Stomach smooth muscle (tissue), 2 donors: Measurements from ENCODE around the gene USO1.
"Not testable (repeated sequence)": the region's sequence is repeated elsewhere in the genome, so short reads cannot be mapped to it uniquely, and the experiment has no call there.

Experiments
- H3K27ac ChIP-seq: one replicate; pipeline ENCODE4 v1.7.0; 2013; ENCODE audit warnings: mild to moderate bottlenecking, low read length, inconsistent platforms
- H3K27me3 ChIP-seq, 2 donors: one replicate each; pipeline ENCODE4 v1.7.0; 2013; ENCODE audit warnings: low read length in 2 of 2; ENCODE audit not compliant: insufficient read depth in 2 of 2, control insufficient read depth in 1 of 2
- H3K36me3 ChIP-seq, 2 donors: one replicate each; pipeline ENCODE4 v1.7.0; 2013; ENCODE audit warnings: low read length in 2 of 2; ENCODE audit not compliant: control insufficient read depth in 2 of 2, insufficient read depth in 2 of 2
- H3K4me1 ChIP-seq: one replicate; pipeline ENCODE4 v1.7.0; 2013; ENCODE audit warnings: low read length; ENCODE audit not compliant: control insufficient read depth, insufficient read depth
- H3K4me3 ChIP-seq, 2 donors: one replicate each; pipeline ENCODE4 v1.7.0; 2013; ENCODE audit warnings: low read length in 2 of 2
- H3K9ac ChIP-seq, 2 donors: one replicate each; pipeline ENCODE4 v1.7.0; 2013; ENCODE audit warnings: low read length in 2 of 2, mild to moderate bottlenecking in 1 of 2
- H3K9me3 ChIP-seq, 2 donors: one replicate each; pipeline ENCODE4 v1.7.0; 2013; ENCODE audit warnings: low read length in 2 of 2; ENCODE audit not compliant: control insufficient read depth in 2 of 2
- donor health status: healthy.
- donor health status: Pancreatic carcinoma.

USO1 gene

DNA sequence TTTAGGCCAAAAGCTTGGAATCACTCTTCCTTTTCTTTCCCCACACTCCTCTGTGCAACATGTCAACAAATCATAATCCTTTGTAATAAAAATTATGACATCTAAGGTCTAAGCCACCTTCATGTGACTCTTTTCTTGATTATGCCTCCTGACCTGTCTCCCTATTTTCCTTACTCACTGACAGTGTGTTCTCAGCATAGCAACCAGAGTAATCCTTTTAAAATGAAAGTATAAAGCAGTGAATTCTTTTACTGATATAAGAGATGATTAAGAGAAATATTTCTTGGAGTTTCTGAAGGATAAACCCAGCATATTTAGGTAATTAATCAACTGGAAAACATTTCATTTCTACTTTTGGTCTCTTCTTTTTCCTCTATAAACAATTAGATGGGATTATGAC, 44.7 kb downstream of the USO1 start:
- Histone ChIP-seq H3K27ac (no peak overlapping the region), H3K9ac (no peak overlapping the region), H3K36me3 (peaks cover 3 to 9% of the 10 kb centered on the region in 2 donors)

DNA sequence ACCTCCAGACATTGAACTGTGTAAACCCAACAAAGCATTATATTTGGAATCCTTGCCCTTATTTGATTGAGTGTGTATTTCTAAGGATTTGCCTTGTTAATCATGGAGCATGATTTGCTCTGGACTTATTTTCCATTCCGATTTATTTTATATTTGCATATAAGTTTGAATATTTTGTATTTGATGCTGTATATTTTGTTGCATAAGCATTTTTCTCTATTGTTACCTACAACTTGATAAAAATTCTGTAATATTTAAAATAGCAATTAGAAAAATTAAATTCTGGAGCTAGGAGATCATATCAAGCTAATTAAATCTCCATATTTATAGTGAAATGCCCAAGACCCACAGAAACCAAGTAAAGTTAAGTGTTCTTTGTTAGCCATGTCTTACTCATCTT, 47.2 kb downstream of the USO1 start:
- Histone ChIP-seq H3K9me3 (no peaks in the 10 kb centered on the region), H3K9ac (no peak overlapping the region), H3K4me3 (no peak overlapping the region), H3K4me1 (no peaks in the 10 kb centered on the region), H3K36me3 (peaks cover 16 to 27% of the 10 kb centered on the region in 2 donors), H3K27me3 (no peaks in the 10 kb centered on the region), H3K27ac (no peak overlapping the region)

More for the DNA sequence above, 44.7 kb downstream of the USO1 start:
- H3K4me1 ChIP-seq = no peaks in the 10 kb centered on the region
- no peaks in the 10 kb centered on the region for H3K9me3 ChIP-seq
- H3K27me3 ChIP-seq = no peaks in the 10 kb centered on the region
- H3K4me3 ChIP-seq = no peak overlapping the region

DNA sequence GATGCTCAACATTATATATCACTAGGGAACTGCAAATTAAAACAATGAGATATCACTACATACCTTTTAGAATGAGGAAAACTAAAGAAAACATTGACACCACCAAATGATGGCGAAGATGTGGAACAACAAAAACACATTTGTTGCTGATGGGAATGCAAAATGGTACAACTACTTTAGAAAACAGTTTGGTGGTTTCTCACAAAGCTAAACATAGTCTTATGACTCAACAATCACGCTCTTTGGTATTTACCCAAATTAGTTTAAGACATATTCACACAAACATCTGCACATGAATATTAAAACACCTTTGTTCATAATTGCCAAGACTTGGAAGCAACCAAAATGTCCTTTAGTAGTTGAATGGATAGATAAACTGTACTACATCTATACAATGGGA, 53.2 kb downstream of the USO1 start:
- Histone ChIP-seq H3K9ac (no peak overlapping the region), H3K36me3 (peaks cover 27 to 47% of the 10 kb centered on the region in 2 donors), H3K4me3 (no peak overlapping the region), H3K4me1 (no peaks in the 10 kb centered on the region), H3K9me3 (no peaks in the 10 kb centered on the region), H3K27me3 (no peaks in the 10 kb centered on the region), H3K27ac (no peak overlapping the region)

- Histone ChIP-seq H3K4me3 (no peak overlapping the region), H3K9ac (no peak overlapping the region), H3K36me3 (peaks cover 34 to 54% of the 10 kb centered on the region in 2 donors), H3K4me1 (no peaks in the 10 kb centered on the region), H3K9me3 (no peaks in the 10 kb centered on the region), H3K27ac (no peak overlapping the region), H3K27me3 (no peaks in the 10 kb centered on the region)
Measured at GRCh38 chr4:75779105-75779757, 54.9 kb downstream of the USO1 start.

GRCh38 chr4:75781305-75781704, 56.9 kb downstream of the USO1 start:
- Histone ChIP-seq H3K36me3 (peaks cover 27 to 38% of the 10 kb centered on the region in 2 donors), H3K27me3 (no peaks in the 10 kb centered on the region), H3K27ac (no peak overlapping the region), H3K9ac (no peak overlapping the region), H3K4me1 (no peaks in the 10 kb centered on the region), H3K9me3 (no peaks in the 10 kb centered on the region), H3K4me3 (no peak overlapping the region)

DNA sequence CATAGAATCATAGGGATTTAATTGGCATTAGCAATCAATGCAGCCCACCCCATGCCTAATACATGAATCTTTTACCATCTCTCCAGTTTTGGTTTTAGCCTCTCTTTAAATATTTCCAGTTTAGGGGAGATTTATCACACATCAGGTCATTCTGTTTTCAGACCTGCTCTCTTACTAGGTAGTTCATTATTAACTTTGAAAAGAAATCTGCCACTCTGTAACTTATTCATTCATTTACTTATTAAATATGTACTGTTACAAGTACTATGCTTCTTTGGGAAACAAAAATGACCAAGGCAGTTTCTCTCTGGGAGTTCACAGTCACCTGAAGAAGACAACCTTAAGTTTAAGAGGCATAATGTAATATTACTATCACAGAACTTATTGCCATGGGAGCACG, 62.1 kb downstream of the USO1 start:
- Histone ChIP-seq H3K4me1 (no peaks in the 10 kb centered on the region), H3K27me3 (no peaks in the 10 kb centered on the region), H3K4me3 (no peak overlapping the region), H3K9me3 (no peaks in the 10 kb centered on the region), H3K36me3 (peaks cover 22 to 25% of the 10 kb centered on the region in 2 donors), H3K27ac (no peak overlapping the region), H3K9ac (no peak overlapping the region)

GRCh38 chr4:75786938-75787337, 62.6 kb downstream of the USO1 start:
- H3K9ac ChIP-seq = no peak overlapping the region
- H3K4me3 ChIP-seq = no peak overlapping the region
- peaks cover 20 to 22% of the 10 kb centered on the region in 2 donors for H3K36me3 ChIP-seq
- H3K9me3 ChIP-seq = no peaks in the 10 kb centered on the region
- H3K27me3 ChIP-seq = no peaks in the 10 kb centered on the region
- H3K4me1 ChIP-seq = no peaks in the 10 kb centered on the region
- no peak overlapping the region for H3K27ac ChIP-seq

DNA sequence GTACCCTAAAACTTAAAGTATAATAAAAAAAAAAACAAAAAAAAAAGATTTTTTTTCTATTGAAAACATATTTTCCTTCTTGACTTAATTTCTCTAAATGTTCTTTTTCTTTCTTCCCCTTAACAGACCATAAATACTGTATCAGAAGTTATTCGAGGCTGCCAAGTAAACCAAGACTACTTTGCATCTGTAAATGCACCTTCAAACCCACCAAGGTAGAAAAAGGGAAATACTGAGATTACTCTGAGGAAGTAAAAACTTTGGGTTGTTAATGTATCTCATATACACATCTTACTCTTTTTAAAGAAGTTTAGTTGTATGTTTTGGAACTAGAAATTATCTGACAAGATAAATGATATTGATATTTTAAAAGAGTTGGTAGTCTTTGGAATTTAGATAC, 65.6 kb downstream of the USO1 start:
- no peaks in the 10 kb centered on the region for H3K27me3 ChIP-seq
- no peak overlapping the region for H3K4me3 ChIP-seq
- H3K36me3 ChIP-seq = peaks cover 7 to 15% of the 10 kb centered on the region in 2 donors
- H3K27ac ChIP-seq = no peak overlapping the region
- no peak overlapping the region for H3K9ac ChIP-seq
- H3K9me3 ChIP-seq = no peaks in the 10 kb centered on the region
- H3K4me1 ChIP-seq = no peaks in the 10 kb centered on the region

DNA sequence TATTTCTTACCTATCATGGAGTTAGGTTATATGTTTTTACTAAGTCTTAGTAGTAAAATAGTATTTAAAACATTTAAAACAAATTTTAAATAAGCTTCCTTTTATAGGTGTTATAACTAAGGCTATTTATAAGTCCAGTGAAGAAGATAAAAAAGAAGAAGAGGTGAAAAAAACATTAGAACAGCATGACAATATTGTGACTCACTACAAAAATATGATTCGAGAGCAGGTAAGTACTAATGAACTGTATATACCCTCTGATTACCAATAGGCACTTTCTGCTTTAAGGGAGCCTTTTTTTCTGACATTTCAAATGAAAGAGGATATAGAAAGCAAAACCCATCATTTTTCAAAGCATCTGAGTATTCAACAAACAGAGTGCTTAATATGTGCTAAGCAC, 76.6 kb downstream of the USO1 start:
- H3K36me3 ChIP-seq = peaks cover 17 to 21% of the 10 kb centered on the region in 2 donors

GRCh38 chr4:75806035-75806434, 81.7 kb downstream of the USO1 start:
- H3K27me3 ChIP-seq, H3K4me3 ChIP-seq, H3K9ac ChIP-seq, H3K27ac ChIP-seq, H3K9me3 ChIP-seq, H3K4me1 ChIP-seq: not testable (repeated sequence)
- H3K36me3 ChIP-seq = peaks cover 21 to 27% of the 10 kb centered on the region in 2 donors

More for the DNA sequence above, 76.6 kb downstream of the USO1 start:
- H3K9me3 ChIP-seq = no peaks in the 10 kb centered on the region
- H3K4me1 ChIP-seq = no peaks in the 10 kb centered on the region
- no peak overlapping the region for H3K27ac ChIP-seq
- no peak overlapping the region for H3K9ac ChIP-seq
- H3K27me3 ChIP-seq = no peaks in the 10 kb centered on the region
- no peak overlapping the region for H3K4me3 ChIP-seq

DNA sequence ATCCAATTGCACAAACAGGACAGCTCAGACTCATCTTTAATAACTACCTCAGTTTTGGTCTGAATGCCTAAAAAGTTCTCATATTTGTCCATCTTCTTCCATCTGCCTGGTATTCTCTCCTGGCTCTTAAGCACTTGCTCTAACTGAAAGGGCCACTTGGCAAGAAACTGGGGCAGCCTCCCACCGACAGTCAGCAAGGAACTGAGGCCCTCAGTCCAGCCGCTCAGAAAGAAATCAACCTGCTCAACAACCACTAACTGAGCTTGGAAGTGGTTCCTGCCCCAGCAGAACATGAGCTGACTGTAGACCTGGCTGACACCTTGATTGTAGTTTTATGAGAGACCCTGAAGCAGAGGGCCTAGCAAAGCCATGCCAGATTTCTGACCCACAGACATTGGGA, 93.5 kb downstream of the USO1 start:
- Histone ChIP-seq H3K36me3 (peaks cover 17 to 18% of the 10 kb centered on the region in 2 donors), H3K27me3 (no peaks in the 10 kb centered on the region), H3K4me1 (no peaks in the 10 kb centered on the region), H3K4me3 (no peak overlapping the region), H3K27ac (no peak overlapping the region), H3K9ac (no peak overlapping the region), H3K9me3 (no peaks in the 10 kb centered on the region)
